DMS153 treated with DMSO at 0.1 percent for 48 hours (cell line): ENCODE data around the gene IRF2BPL.
"Not testable (repeated sequence)": the region's sequence is repeated elsewhere in the genome, so short reads cannot be mapped to it uniquely, and the experiment has no call there.

Source experiments
- DNase-seq: peaks from one replicate; lab custom pipeline; 2025; ENCODE audit not compliant: unreplicated experiment; lab: John Stamatoyannopoulos, UW

The IRF2BPL gene

DNA sequence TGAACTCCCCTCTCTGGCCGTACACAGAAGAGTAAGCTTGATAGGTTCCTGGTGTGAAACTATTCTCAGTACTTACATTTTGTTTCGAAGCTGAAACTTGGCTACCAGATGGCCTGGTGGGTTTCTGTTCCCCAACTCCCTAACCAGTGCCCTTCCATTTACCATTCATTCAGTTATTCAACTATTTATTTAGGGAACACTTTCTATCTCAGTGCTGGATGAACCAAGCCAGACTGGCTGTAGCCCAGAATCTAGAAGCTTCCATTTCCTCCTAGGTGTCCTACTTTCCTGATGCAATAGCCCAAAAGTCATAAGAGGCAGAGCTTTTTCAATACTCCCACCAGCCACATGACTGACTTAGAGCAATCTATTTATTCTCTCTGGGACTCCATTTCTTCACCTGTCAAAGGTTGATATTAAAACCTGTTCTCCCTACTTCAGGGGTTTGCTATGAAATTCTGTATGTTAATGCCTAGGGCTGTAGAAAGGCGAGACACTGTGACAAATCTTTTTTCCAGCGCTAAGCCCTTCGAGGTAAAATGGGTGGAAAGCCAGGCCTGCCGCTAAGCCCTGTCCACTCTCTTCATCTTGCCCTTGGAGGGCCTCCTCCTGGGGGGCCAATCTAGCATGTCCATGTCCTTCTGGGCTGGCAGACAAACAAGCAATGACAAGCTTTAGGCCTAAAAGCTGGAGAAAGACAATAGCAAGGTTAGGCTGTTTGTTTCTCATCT, 8.1 kb upstream of the IRF2BPL start:
- DNase-seq, result peak; percentile 35

DNA sequence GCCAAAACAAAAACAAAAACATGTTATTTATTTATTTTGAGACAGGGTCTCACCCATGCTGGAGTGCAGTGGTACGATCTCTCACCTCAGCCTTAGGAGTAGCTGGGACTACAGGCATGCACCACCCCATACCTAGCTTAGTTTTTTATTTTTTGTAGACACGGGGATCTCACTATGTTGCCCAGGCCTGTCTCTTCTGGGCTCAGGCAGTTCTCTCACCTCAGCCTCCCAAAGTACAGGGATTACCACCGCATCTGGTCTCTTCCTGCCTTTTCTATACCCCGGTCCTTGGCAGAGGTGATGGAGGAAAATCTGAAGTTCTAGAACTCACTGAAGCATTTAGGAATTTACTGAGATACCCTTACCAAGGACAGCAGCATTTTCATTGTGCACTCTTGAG, 6.8 kb upstream of the IRF2BPL start:
- no peak for DNase-seq

DNA sequence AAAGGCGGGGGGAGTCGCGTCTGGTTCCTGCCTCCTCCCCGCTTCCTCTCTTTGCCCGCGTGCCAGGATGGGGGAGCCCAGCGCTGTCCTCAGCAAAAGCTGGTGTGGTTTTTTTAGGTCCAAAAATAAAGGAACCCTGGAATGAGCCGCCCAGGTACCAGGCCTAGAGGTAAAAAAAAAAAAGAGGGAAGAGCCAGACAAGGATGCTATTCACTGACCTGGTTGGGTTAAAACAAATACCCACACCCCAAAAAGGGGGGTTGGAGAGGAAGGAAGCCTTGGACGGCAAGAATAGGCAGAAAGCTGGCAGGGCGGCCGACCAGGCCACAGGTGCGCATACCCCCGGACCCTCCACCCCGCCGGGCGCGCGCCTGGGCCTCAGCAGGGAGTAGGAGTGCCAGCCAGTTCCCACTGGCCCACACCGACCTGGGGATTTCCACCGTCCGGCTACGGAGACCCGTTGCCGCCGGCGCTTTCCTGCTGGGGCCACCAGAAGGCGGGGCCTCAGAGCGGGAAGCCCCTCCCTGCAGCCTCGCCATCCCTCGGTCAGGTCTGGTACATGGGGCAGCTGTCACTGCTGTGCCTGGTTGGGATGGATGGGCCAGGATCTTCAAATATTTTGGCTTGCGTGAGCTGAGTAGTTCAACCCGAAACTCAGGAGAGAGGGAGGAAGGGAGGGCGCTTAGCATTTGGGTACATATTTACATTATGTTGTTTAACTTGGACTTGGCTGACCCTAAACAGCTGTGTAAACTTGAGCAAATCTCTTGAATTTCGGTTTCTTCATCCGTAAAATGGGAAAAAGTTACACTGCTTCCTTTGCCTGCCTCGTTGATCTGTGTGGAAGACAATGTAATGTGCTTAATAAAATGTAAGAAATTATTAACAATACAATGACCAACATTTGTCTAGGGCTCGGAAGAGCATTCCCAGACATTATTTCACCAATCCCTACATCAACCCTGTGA, 5.4 kb upstream of the IRF2BPL start:
- DNase-seq, result peak; percentile 81

DNA sequence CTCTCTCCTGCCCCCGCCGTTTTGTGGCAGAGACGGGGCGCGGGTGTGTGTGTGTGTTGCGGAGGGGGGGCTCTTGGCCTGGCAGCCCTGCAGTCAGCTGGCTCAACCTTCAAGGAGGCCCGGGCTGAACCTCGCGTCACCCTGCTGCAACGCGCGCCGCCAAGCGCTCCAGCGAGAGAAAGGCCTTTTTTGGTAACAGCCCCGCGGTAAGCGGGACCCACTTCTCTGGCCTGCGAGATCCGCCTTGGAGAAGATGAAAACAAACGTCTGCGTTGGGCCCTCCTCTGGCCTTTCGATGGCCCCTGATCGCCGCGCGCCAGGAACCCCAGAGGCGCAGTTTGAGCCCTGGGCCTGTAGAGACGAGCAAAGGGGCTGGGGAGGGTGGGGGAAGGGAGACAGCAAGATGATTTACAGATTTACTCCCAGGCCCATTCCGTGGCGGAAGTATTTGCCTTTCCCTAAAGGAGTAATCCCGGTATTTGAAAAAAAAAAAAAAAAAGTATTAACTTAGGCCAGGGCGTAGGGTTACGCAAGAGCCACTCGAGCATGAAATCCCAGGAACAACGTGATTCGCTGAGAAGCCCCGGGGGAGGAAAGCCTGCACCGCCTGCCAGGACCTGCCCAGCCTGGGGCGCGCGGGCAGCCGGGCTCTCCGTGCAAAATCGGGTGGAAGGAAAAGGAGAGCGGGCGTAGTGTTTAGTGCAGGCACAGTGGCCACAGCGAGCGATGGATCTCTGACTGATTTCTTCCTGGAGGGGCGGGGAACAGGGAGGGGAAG, 4.5 kb upstream of the IRF2BPL start:
- DNase-seq, result peak; percentile 96

DNA sequence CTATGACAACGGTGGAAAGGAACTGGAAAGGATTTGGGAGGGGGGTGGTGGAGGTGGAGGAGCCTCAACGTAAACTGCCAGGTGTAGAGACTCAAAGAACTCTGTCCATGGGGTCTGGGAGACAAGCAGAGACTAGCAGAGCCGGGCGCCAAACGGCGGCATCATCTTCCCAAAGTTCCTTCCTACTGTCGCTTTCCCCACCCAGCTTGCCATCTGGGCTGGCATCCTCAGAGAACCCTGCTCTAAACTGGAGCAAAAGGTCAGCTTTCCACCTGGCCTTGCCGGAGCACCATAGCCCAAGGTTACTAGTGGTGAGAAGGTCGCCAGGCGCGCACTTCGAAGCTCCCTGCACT, 4.0 kb upstream of the IRF2BPL start:
- DNase-seq, result no peak

DNA sequence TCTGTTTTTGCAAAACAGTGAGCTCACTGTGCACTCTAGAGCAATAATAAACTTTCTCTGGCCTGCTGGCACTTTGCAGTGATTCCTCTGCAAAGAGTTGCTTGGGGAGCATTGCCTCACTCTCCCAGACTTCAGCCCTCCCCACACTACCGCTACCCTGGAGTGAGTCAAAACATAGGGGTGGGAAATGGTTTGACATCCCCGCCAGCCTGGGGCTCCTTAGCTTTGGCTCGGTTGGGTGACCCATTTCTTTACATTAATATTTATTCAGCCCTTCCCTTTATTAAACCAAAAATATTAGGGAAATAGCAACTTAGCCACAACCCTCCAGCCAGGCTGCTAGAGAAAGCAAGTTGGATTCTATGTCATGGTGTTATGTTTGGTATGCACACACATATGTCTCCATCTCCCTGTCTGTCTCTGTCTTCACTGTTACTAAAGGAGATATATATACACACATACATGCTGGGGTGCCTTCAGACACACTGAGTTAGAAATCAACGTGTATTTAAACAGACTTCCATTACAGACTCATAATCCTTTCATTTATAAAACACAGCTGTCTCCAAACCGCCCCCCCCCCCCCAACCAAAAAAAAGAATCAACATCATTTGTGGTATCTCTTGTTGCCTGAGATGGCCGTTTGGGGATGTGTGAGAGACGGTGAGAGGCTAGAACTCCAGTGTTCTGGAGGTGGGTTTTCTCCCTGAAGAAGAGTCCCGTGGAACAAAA, 3.4 kb upstream of the IRF2BPL start:
- no peak for DNase-seq

DNA sequence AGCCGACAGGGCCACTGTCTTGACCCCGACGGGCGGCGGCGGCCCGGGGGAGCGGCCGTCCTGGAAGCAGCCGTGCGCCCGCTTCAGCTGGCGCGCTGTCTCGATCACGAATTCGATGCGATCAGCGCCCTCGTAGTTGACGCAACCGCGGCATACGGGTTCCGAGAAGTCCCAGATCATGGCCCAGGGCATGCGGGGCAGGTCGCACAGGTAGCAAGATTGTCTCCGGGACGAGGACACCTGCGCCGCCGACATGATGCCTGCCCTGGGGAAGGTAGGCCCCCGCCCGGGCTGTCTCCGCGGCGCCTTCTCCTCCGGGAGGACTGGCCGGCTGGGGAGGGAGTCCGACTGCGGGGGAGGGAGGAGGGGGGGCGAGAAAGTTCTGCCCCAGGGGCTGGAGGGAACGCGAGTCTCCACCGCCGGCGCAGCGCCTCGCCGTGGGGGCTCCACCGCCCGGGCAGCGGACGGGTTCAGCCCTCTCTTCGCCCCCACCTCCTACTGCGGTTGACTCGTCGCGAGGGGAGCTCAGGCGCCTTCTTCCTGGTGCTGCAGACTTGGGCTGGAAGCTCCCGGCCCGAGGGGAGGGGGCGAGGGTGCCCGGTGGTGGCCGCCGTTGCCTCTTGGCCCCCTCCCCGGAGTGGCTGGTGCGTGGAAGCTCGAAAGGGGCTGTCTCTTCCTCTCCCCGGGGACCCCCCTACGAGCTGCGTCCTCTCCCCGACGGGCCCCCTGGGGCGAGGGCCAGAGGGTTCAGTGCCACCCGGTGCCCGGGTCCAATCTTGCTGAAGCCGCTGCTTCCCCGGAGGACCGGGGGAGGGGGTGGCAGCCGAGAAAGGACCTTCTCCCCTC, 747 bp downstream of the IRF2BPL start:
- DNase-seq, result no peak

DNA sequence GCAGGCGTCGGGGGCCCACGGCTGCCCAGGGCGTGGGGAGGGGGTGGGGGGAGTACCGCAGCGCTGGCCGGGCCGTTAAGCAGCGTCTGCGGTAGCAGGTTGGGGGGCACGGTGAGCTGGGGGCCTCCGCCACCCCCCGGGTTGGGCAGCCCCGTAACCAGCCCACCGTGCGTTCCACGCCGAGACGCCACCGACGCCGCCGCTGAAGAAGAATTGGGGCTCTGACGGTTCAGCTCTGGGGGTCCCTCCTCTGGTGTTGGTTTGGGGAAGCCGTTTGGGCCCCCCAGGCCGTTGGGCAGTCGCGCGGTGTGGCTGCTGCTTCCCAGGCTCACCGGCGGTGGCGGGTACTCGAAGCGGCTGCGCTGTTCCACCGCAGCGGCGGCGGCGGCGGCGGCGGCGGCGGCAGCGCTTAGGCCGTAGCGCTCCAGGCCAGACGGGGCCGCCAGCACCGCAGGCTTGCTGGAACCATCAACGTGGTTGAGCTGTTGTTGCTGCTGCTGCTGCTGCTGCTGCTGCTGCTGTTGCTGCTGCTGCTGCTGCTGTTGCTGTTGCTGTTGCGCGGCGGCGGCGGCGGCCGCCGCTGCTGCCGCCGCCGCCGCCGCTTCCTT, 1.5 kb downstream of the IRF2BPL start:
- no peak for DNase-seq

DNA sequence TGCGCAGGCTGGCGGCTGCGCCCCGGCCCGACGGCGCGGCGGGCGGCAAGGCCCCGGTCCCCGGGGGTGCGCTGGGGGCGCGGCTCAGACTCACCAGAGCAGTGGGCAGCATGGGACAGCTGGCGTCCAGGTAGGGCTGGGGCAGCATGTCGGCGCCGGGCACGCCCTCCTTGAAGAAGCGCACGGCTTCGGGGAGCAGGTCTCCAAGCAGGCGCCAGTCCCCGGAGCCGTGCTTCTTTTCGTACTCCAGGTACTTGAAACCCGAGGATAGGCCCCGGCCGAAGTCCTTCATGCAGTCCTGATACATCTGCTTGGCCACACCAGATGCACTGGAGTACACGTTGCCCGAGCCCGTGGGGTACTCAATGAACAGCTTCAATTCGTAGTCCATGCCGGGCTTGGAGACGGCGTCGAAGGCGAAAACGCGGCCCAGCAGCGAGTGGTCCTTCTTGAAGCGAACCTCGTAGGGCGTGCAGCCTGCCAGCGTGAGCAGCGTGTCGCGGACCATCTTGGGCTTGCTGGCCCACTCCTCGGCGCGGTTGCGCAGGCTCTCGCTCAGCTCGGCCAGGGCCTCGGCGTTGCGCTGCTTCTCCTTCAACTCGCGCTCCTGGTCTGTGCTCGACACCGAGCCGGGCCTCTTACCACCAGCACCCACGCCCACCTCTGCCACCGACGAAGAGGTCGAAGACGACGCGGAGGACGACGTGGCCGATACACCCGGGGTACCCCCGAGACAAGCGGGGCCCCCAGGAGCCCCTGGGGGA, 2.2 kb downstream of the IRF2BPL start:
- DNase-seq, result no peak

DNA sequence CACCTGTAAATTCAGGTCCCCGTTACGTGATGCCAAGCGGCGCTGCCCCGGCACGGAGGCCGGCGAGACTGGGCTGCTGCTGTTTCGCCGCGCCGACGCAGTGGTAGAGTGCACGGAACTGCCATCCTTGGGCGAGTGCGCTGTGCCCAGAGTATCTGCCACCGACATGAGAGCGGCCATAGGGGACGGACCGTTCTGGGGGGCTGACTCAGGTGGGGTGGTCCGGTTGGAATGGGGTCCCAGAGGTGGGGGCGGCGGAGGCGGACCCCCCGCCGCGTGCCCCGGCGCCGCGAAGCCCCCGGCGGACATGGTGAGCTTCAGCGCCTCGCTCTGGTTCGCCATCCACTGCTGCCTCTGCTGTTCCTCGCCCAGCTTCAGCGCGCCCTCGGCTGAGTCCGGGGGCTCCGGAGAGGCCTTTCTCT, 2.8 kb downstream of the IRF2BPL start:
- DNase-seq, result no peak

DNA sequence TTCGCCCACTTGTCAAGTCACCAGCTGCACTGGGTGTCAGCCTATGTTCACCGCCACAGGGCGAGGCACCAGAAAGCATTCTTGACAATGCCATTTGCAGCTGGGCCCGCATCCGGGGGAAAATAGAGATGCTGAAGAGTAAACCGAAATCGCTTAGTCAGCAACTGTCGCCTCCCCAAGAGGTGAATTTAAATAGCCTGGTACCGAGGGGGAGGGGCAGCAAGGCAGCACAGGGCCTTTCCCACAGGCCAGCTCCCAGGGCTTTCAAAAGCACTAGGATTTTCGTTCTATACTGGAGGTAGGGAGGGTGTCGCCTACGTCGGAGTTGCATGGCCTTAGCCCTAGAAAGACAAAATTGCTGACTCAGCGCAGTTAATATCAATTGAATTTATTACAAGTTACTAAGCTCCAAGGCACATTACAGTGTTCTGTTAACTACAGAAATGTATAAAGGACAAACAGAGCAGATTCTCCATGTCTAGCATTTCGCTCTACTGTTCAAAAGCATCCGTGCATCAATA, 4.3 kb downstream of the IRF2BPL start:
- peak; percentile 86 for DNase-seq

DNA sequence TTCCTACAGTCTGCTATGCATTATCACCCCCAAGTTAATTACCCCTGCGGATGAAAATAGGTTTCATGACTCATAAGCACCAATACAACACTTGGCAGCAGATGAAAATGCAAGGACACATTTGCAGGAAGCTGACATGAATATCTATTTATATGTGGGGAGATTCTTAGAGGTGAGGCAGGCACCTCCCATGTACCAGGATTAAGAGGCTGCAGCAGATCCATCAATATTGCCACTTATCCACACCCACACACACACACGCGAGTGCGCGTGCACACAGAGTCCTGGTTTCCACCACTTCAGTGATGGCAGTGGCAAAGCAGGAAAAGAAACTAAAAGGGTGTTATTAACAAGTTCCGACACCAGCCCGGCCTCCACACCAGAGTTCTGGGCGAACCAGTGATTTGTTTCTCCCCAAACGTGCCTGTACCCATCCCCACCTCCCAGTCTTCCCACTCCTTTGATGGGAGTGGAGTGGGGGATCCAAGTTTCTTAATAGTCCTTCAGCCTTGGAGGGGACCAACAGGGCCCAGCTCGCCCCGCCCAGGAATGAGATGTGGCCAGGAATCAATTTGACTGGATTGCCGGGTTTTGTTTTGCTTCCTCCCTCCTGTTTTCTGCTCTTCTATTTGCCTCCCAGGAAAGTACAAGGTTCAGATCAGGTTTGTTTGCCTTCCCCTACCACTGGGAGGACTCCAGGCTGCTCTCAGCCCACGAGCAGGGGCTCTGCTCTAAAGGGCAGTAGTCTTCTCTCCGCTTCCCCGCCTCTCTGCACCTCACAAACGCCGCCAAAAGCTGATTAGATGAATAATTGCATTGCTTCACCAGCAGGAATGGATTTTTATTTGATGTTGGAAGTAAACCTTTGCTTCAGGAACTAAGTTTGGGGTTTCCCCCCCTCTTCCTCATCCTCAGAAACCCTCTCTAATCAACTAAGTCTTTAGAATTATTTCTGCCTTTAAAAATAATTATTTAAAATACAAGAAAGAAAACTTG, 5.2 kb downstream of the IRF2BPL start:
- DNase-seq, result peak; percentile 83

DNA sequence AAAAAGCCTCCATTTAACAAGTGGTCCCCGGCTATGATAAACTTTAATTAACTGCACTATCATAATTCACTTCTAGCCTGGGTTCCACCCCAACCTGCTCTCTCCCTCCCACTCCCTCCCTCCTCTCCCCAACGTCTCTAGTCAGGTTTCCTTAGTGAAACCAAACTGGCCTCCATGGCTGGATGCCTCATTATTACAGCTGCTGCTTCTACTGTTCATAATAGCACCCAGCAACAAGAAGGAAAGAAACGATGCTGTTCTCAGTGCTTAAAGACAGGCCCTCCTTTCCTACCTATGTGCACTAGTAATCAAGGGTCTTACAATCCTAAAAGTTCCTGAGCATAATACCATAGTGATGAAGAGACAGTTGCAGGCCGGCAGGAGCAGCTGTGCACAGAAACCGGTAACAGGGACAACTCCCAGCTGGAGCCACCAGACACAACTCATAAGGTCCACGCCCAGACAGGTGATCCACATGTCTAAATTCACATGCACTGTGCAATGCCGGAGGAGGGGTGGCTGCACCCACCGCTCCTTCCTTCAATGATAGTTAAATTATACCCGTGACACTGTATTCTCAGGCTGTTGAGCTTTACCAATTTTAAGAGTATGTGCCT, 6.2 kb downstream of the IRF2BPL start:
- DNase-seq, result peak; percentile 60

DNA sequence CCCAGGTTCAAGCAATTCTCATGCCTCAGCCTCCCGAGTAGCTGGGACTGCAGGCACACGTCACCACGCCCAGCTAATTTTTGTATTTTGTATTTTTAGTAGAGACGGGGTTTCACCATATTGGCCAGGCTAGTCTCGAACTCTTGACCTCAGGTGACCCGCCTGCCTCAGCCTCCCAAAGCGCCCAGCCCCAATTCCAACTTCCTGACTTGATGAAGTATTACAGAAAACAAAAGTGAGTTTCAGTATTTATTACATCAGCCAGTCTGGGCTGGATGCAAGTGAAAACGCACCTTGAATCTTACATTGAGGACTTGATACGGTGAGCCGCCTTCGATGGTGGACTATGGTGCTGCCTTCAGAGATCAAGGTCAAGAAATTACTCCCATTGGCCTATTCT, 7.1 kb downstream of the IRF2BPL start:
- not testable (repeated sequence) for DNase-seq

DNA sequence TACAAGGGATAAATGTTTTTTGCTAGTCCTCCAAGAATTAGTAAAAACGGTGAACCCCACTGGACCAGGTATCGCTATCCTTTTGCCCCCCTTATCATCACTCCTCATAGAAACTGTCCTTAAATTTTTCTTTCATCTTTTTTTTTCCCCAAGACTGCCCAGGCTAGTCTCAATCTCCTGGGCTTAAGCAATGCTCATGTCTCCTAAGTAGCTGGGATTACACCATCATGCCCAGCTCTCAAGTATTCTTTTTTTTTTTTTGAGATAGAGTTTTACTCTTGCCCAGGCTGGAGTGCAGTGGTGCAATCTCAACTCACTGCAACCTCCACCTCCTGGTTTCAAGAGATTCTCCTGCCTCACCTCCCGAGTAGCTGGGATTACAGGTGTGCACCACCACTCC, 9.7 kb downstream of the IRF2BPL start:
- DNase-seq, result no peak

DNA sequence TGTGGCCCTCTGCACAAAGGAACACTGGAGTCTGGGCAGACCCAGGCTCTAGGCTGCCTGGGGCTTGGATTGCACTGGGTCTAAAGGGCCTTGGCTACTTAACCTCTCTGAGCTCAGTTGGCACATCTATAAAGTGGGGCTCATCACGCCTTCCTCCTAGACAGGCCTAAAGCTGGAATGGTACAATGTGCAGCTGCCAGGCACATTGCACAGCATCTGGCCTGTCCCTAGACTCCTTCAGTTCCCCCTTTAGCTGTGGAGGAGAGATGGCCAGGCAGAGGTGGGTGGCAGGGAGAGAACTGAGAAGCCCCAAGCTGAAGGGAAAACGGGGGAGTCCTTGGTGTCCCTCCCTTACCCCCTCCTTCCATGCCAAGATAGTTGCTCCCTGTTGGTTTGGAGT, 10.8 kb downstream of the IRF2BPL start:
- no peak for DNase-seq

DNA sequence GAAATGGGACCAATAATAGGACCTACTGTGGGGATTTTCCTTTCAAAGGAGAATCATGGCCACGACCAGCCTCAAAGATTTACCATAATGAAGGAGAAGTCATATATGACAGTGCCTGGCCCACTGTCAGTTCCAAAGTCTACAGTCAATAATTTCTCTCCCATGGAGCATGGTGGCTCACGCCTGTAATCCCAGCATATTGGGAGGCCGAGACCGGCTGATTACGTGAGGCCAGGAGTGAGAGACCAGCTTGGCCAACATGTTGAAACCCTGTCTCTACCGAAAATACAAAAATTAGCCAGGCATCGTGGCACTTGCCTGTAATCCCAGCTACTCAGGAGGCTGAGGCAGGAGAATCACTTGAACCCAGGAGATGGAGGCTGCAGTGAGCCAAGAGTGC, 13.8 kb downstream of the IRF2BPL start:
- DNase-seq, result no peak
